AG04449 (cell line): ENCODE data around the gene CENPT.

Experiments used
- CTCF ChIA-PET: fragments of 350-600 bp; formaldehyde crosslinking; extraction: SDS; loops from one replicate; lab custom pipeline; 2021; ENCODE audit warnings: antibody characterized with exemption; lab: Yijun Ruan, JAX
- POLR2A ChIA-PET: fragments of 400-600, 350-600 bp; formaldehyde crosslinking; extraction: SDS; loops from one replicate; lab custom pipeline; 2020; ENCODE audit warnings: antibody characterized with exemption, inconsistent platforms; lab: Yijun Ruan, JAX
- DNase-seq: peaks from one replicate; pipeline ENCODE4 v3.0.0-alpha.2; 2010; ENCODE audit warnings: low read depth, low spot score
- H3K4me3 ChIP-seq: 2 replicates; pipeline ENCODE4 v1.5.1; 2011; ENCODE audit warnings: low read depth, mild to moderate bottlenecking, control low read depth, low read length
- TF ChIP-seq, protein P1 (sequence below): IDR thresholded peaks from one replicate; pipeline ENCODE4 v1.5.1; 2011; ENCODE audit warnings: mild to moderate bottlenecking, moderate library complexity, low read length, control low read depth, inconsistent platforms; ENCODE audit not compliant: insufficient read depth; ENCODE audit errors: missing control alignments

The CENPT gene

DNA sequence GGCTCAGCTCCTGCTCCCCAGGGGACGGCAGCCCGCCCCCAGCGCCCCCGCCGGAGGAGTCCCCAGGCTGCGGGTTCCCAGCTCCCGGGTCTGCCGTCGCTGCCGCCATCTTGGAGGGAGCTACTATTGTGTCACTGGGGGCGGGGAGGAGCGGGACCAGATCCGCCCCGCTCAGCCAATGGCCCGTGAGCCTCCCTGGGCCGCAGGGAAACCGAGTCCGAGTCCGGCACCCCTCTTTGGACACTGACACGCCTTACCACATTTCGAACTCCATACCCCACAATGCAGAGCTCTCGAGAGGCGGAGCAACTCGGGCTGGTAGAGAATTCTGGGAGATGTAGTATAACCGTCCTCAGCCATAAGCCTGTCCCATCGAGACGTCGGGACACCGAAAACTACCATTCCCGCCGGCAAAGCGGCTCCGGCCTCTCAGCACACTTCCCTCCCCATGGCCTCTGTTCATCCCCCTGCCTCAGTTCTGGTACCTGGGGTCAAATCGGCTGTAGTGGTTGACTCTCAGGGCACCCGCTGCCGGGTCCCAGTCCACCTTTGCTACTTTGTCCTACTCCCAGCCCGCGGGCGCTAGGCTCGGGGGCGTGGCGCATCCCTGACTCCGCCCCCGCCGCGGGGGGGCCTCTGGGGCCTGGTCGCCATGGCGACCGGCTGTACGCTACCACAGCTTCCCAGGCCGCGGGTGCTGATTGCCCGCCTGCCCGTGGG, 40.9 kb downstream of the CENPT start, which contains the start of the genes RANBP10 and TSNAXIP1:
Gene RANBP10, minus strand, starts transcription at position 133 of the 720 bp plus-strand sequence. Its CDS starts 24 bp downstream, at position 109.
Gene TSNAXIP1, plus strand, starts transcription at position 462 of the 720 bp plus-strand sequence. CDS start 261 bp downstream, outside the sequence.
- CTCF ChIA-PET, result interaction anchor here (0.8 to 2.6 kb wide), 6 partner anchors 9 to 139 kb away, joined by 3 to 52 read pairs (median 6); no protein-coding TSS in a partner anchor
- DNase-seq, result peak; percentile 92
- TF ChIP-seq, protein P1, sequence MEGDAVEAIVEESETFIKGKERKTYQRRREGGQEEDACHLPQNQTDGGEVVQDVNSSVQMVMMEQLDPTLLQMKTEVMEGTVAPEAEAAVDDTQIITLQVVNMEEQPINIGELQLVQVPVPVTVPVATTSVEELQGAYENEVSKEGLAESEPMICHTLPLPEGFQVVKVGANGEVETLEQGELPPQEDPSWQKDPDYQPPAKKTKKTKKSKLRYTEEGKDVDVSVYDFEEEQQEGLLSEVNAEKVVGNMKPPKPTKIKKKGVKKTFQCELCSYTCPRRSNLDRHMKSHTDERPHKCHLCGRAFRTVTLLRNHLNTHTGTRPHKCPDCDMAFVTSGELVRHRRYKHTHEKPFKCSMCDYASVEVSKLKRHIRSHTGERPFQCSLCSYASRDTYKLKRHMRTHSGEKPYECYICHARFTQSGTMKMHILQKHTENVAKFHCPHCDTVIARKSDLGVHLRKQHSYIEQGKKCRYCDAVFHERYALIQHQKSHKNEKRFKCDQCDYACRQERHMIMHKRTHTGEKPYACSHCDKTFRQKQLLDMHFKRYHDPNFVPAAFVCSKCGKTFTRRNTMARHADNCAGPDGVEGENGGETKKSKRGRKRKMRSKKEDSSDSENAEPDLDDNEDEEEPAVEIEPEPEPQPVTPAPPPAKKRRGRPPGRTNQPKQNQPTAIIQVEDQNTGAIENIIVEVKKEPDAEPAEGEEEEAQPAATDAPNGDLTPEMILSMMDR, result no peak
- peak within 1 kb of the TSS; percentile 98 for H3K4me3 ChIP-seq
- POLR2A ChIA-PET, result interaction anchor here (0.6 to 1.6 kb wide), 7 partner anchors 10 to 976 kb away, joined by 3 to 7 read pairs (median 3); partner anchors contain the start of gene NAE1

DNA sequence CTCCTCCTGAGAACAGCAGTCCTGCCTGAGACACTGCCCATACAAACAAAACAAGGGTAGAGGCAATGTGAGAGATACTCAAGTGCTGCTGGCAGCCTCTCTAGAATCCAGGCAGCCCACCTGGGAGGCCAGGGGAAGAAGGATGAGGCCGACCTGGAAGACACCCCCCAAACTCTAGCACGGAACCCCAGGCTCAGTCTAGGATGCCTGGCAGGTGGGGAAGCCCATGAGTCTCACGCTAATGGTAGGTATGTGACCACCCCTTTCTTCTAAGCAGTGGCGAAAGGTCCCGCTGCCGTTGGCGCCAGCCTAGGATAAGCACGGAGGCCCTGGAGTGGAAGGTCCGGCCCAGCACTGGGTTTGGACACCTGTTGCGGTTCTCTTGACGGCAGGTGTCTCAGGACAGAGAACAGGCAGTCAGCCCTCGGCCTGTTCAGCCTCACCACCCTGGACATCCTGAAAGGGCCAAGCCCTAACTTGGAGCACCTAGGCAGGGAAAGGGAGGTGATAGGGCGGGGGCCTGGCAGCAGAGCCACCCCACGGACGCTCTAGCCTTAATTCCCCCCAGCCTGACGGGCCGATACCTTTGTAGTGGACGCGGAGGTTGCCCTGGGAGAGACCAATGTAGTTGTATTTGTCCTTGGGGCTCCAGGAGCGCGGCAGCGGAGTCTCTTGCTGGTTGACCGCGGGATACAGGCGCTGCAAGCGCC, 41.6 kb downstream of the CENPT start:
- no peak for DNase-seq
- H3K4me3 ChIP-seq, result peak overlapping the region; percentile 98
- TF ChIP-seq, protein P1, result no peak
- CTCF ChIA-PET, result interaction anchor here (1.1 to 2.6 kb wide), 5 partner anchors 9 to 138 kb away, joined by 3 to 52 read pairs (median 9); no protein-coding TSS in a partner anchor
- POLR2A ChIA-PET, result interaction anchor here (0.6 to 1.6 kb wide), 5 partner anchors 28 to 975 kb away, joined by 3 to 7 read pairs (median 4); partner anchors contain the start of gene NAE1

DNA sequence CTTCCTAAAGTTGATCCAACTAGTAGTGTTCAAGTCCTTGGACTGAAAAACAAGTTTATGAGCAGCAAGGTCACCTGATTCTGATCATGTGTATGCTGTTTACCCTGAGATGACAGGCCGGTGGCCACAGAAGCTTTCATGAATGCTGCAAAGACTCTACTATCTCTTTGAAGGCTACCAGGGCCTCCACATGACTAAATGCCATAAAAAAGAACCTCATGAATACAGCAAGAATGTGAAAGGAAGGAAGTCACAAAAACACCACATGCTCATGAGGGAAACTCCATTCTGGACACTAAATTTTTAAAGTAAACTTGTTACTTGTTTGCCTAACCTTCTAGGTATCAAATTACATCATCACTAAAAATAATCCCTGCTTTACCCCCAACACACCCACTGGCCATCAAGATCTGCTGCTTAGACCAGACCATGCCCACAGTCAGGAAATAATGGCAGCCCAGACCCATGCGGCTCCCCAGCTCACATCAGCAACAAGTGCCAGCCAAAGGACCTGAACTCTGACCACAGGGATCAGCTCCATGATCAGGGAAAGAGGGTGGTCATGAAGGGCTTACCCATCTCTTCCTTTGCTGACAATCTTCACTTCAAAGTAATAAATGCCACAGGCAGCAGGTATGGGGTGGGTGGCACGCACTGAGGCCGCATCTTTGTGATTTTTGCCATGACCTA, 42.5 kb downstream of the CENPT start:
- H3K4me3 ChIP-seq, result peak overlapping the region; percentile 98
- TF ChIP-seq, protein P1, result no peak
- DNase-seq, result no peak
- CTCF ChIA-PET, result interaction anchor here (1.1 kb wide), 1 partner anchor 78 kb away, joined by 4 read pairs; no protein-coding TSS in a partner anchor
- POLR2A ChIA-PET, result no interaction called here

DNA sequence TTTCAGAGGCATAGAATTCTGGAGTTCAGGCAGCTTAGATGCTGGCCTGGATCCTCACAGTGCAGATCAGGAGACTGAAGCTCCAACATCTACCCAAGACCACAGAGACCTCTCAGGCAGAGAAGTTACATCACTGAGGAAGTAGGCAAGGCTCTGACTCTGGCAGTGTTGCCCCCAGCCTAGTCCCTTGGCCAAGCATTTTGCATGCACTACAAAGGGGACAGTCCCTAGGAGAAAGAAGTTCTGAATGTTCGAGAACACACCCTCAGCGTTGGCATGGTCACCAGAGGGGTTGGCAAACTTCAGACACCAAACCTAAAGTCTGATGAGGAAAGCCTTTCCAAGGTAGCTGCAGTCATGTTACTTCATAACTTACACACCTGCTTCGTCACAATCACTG, 43.6 kb downstream of the CENPT start:
- no peak for DNase-seq
- TF ChIP-seq, protein P1, result no peak
- CTCF ChIA-PET, result interaction anchor here (0.6 to 2.5 kb wide), 2 partner anchors 12 to 1637 kb away, joined by 3 to 21 read pairs; no protein-coding TSS in a partner anchor
- POLR2A ChIA-PET, result no interaction called here
- no peak overlapping the region for H3K4me3 ChIP-seq

DNA sequence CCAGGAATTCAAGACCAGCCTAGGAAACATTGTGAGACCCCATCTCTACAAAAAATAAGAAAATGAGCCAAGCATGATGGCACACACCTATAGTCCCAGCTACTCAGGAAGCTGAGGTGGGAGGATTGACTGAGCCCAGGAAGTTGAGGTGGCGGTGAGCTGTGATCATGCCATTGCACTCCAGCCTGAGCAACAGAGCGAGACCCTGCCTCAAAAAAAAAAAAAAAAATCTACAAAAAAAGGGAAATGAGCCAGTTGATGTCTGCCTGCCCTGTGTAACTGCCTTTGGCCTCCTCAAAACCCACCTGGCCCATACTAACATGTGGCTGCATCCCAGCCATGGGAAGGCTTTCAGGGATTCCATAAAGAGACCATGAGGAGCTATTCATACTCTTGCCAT, 45.6 kb downstream of the CENPT start:
- POLR2A ChIA-PET, result interaction anchor here (1.3 kb wide), 1 partner anchor 57 kb away, joined by 3 read pairs; no protein-coding TSS in a partner anchor

More for the DNA sequence above, 45.6 kb downstream of the CENPT start:
- CTCF ChIA-PET, result interaction anchor here (0.7 to 2.5 kb wide), 4 partner anchors 10 to 288 kb away, joined by 3 to 21 read pairs (median 3); no protein-coding TSS in a partner anchor
- no peak overlapping the region for H3K4me3 ChIP-seq
- no peak for DNase-seq
- TF ChIP-seq, protein P1, result no peak
